AG09309 (cell line): ENCODE results near the gene DPM3.

ENCODE experiments used
- DNase-seq: peaks from one replicate; pipeline ENCODE4 v3.0.0-alpha.2; 2010; ENCODE audit warnings: low read depth
- H3K4me3 ChIP-seq: 2 replicates; pipeline ENCODE4 v1.5.1; 2011; ENCODE audit warnings: mild to moderate bottlenecking, low read depth, low read length, moderate library complexity; ENCODE audit not compliant: control insufficient read depth
- CTCF ChIP-seq: IDR thresholded peaks from 2 replicates; pipeline ENCODE4 v1.5.1; 2011; ENCODE audit warnings: mild to moderate bottlenecking, low read depth, low read length, inconsistent platforms; ENCODE audit not compliant: insufficient read depth, control insufficient read depth; ENCODE audit errors: missing control alignments

The DPM3 gene

GRCh38 chr1:155133799-155134281 is 6.5 kb downstream of the DPM3 start:
- DNase-seq: no peak
- no peak overlapping the region for H3K4me3 ChIP-seq
- TF ChIP-seq CTCF: no peak

- no peak for TF ChIP-seq CTCF
- DNase-seq: no peak
- no peak overlapping the region for H3K4me3 ChIP-seq
Observed at GRCh38 chr1:155131856-155132255, 8.5 kb downstream of the DPM3 start.

DNA sequence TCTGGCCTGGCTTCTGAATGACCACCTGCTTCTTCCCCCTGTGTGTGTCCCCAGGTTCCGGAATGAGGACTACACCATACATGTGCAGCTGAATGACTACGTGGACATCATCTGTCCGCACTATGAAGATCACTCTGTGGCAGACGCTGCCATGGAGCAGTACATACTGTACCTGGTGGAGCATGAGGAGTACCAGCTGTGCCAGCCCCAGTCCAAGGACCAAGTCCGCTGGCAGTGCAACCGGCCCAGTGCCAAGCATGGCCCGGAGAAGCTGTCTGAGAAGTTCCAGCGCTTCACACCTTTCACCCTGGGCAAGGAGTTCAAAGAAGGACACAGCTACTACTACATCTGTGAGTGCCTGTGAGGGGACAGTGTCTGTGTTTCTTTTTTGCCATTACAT is 9.0 kb downstream of the DPM3 start:
- H3K4me3 ChIP-seq: no peak overlapping the region
- no peak for DNase-seq
- no peak for TF ChIP-seq CTCF

- DNase-seq: no peak
- H3K4me3 ChIP-seq: no peak overlapping the region
- TF ChIP-seq CTCF: no peak
Observed at GRCh38 chr1:155130272-155131006, 9.9 kb downstream of the DPM3 start.

GRCh38 chr1:155128755-155129473 is 11.4 kb downstream of the DPM3 start:
- DNase-seq: no peak
- no peak overlapping the region for H3K4me3 ChIP-seq
- TF ChIP-seq CTCF: no peak

- peak overlapping the region; percentile 20 for H3K4me3 ChIP-seq
- TF ChIP-seq CTCF: no peak
- no peak for DNase-seq
Observed at GRCh38 chr1:155127967-155128754, 12.2 kb downstream of the DPM3 start.
